ENCODE measurements around the gene VSTM2B.
"Not testable (repeated sequence)": the region's sequence is repeated elsewhere in the genome, so short reads cannot be mapped to it uniquely, and the experiment has no call there.

GRCh38 chr19:29559110-29559509 is 33.3 kb downstream of the VSTM2B start:
- TF ChIP-seq CTCF (IDR thresholded peaks at IDR 0.05; ENCODE audit: low read depth, low read length, missing input control); TAF1 (conservative IDR thresholded peaks at IDR 0.05): not testable (repeated sequence)
